ENCODE data around the gene ELP4. TPM values are rescaled to one million over a fixed set of nuclear protein-coding genes. Genes with fewer than 3 reads are reported as not detected.

The ELP4 gene
- total and polyA plus RNA-seq, 2 experiments from 2014 or later: 28.2 to 38.3 TPM

DNA sequence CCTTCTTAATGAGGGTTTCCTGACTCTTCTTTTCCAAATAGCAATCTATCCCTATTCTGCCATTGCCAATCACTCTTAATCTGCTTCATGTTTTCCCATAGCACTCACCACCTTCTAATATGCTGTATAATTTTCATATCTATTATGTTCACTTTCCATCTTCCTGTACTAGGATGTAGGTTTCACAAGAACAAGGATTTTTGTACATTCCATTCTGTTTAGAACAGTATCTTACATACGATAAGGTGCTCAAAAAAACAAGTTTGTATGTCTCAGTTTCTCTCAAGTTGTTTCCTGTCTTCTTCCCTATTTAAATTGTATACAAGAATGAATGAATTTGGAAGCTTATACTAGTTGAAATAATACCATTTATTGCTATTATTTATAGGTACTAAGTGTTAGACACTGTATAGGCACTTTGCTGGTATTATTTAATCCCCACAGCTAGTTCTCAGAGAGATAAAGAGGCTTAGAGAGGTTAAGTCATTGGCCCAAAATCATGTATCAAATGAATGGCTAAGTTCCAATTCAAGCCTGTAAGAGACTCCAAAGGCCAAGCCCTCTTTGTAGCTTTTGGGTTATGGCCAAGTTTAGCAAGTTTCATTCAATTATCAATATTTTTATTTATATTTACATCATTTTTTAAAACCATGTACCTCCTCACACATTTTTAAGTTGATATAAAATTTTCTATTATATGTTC lies 166.9 kb downstream of the ELP4 start (continued):
- TF ChIP-seq, protein P1, sequence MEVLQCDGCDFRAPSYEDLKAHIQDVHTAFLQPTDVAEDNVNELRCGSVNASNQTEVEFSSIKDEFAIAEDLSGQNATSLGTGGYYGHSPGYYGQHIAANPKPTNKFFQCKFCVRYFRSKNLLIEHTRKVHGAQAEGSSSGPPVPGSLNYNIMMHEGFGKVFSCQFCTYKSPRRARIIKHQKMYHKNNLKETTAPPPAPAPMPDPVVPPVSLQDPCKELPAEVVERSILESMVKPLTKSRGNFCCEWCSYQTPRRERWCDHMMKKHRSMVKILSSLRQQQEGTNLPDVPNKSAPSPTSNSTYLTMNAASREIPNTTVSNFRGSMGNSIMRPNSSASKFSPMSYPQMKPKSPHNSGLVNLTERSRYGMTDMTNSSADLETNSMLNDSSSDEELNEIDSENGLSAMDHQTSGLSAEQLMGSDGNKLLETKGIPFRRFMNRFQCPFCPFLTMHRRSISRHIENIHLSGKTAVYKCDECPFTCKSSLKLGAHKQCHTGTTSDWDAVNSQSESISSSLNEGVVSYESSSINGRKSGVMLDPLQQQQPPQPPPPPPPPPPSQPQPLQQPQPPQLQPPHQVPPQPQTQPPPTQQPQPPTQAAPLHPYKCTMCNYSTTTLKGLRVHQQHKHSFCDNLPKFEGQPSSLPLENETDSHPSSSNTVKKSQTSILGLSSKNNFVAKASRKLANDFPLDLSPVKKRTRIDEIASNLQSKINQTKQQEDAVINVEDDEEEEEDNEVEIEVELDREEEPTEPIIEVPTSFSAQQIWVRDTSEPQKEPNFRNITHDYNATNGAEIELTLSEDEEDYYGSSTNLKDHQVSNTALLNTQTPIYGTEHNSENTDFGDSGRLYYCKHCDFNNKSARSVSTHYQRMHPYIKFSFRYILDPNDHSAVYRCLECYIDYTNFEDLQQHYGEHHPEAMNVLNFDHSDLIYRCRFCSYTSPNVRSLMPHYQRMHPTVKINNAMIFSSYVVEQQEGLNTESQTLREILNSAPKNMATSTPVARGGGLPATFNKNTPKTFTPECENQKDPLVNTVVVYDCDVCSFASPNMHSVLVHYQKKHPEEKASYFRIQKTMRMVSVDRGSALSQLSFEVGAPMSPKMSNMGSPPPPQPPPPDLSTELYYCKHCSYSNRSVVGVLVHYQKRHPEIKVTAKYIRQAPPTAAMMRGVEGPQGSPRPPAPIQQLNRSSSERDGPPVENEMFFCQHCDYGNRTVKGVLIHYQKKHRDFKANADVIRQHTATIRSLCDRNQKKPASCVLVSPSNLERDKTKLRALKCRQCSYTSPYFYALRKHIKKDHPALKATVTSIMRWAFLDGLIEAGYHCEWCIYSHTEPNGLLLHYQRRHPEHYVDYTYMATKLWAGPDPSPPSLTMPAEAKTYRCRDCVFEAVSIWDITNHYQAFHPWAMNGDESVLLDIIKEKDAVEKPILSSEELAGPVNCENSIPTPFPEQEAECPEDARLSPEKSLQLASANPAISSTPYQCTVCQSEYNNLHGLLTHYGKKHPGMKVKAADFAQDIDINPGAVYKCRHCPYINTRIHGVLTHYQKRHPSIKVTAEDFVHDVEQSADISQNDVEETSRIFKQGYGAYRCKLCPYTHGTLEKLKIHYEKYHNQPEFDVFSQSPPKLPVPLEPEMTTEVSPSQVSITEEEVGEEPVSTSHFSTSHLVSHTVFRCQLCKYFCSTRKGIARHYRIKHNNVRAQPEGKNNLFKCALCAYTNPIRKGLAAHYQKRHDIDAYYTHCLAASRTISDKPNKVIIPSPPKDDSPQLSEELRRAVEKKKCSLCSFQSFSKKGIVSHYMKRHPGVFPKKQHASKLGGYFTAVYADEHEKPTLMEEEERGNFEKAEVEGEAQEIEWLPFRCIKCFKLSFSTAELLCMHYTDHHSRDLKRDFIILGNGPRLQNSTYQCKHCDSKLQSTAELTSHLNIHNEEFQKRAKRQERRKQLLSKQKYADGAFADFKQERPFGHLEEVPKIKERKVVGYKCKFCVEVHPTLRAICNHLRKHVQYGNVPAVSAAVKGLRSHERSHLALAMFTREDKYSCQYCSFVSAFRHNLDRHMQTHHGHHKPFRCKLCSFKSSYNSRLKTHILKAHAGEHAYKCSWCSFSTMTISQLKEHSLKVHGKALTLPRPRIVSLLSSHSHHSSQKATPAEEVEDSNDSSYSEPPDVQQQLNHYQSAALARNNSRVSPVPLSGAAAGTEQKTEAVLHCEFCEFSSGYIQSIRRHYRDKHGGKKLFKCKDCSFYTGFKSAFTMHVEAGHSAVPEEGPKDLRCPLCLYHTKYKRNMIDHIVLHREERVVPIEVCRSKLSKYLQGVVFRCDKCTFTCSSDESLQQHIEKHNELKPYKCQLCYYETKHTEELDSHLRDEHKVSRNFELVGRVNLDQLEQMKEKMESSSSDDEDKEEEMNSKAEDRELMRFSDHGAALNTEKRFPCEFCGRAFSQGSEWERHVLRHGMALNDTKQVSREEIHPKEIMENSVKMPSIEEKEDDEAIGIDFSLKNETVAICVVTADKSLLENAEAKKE (CRISPR knock-in tag; IDR thresholded peaks at IDR 0.05): no peak
- TF ChIP-seq EZH2phosphoT487 (IDR thresholded peaks at IDR 0.05; ENCODE audit: unreplicated experiment): no peak
- no peak for TF ChIP-seq ZNF331 (CRISPR knock-in tag; IDR thresholded peaks at IDR 0.05; ENCODE audit: low read depth)
- TF ChIP-seq ZNF114 (CRISPR knock-in tag; IDR thresholded peaks at IDR 0.05): no peak

- H3K36me3 Mint-ChIP-seq (ENCODE audit: low read depth): peaks cover 3% of the 10 kb centered on the region; the same call in 1 of the 3 replicates
- TF ChIP-seq NANOG (IDR thresholded peaks at IDR 0.05; ENCODE audit: borderline replicate concordance): no peak
- TF ChIP-seq CREB1 (CRISPR knock-in tag; IDR thresholded peaks at IDR 0.05; ENCODE audit: low read depth): no peak
- TF ChIP-seq POLR2AphosphoS5 (IDR thresholded peaks at IDR 0.05; ENCODE audit: low read depth): no peak
- TF ChIP-seq ZNF331 (CRISPR knock-in tag; IDR thresholded peaks at IDR 0.05; ENCODE audit: low read depth): no peak
- no peak for TF ChIP-seq CTCF (conservative IDR thresholded peaks at IDR 0.05; ENCODE audit: low read depth in 2 of 2)
- TF ChIP-seq ETS1 (IDR thresholded peaks at IDR 0.05): no peak
- no peak for TF ChIP-seq STAT1 (IDR thresholded peaks at IDR 0.05; ENCODE audit: unreplicated experiment)
- TF ChIP-seq, protein P2, sequence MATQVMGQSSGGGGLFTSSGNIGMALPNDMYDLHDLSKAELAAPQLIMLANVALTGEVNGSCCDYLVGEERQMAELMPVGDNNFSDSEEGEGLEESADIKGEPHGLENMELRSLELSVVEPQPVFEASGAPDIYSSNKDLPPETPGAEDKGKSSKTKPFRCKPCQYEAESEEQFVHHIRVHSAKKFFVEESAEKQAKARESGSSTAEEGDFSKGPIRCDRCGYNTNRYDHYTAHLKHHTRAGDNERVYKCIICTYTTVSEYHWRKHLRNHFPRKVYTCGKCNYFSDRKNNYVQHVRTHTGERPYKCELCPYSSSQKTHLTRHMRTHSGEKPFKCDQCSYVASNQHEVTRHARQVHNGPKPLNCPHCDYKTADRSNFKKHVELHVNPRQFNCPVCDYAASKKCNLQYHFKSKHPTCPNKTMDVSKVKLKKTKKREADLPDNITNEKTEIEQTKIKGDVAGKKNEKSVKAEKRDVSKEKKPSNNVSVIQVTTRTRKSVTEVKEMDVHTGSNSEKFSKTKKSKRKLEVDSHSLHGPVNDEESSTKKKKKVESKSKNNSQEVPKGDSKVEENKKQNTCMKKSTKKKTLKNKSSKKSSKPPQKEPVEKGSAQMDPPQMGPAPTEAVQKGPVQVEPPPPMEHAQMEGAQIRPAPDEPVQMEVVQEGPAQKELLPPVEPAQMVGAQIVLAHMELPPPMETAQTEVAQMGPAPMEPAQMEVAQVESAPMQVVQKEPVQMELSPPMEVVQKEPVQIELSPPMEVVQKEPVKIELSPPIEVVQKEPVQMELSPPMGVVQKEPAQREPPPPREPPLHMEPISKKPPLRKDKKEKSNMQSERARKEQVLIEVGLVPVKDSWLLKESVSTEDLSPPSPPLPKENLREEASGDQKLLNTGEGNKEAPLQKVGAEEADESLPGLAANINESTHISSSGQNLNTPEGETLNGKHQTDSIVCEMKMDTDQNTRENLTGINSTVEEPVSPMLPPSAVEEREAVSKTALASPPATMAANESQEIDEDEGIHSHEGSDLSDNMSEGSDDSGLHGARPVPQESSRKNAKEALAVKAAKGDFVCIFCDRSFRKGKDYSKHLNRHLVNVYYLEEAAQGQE (IDR thresholded peaks at IDR 0.05; ENCODE audit: unreplicated experiment): no peak
- no peak for DNase-seq (ENCODE audit: low spot score)
- no peaks in the 10 kb centered on the region; the same call in 2 of the 3 replicates for H3K9me3 Mint-ChIP-seq
- Histone ChIP-seq H3K27me3 (ENCODE audit: insufficient read depth) (no peaks in the 10 kb centered on the region), H3K36me3 (ENCODE audit: insufficient read depth) (no peaks in the 10 kb centered on the region), H3K4me2 (no peak overlapping the region), H3F3A (replicated peaks; ENCODE audit: low read depth) (no peaks in the 10 kb centered on the region), H3K27ac (ENCODE audit: low read depth) (no peak overlapping the region), H3K9me2 (ENCODE audit: insufficient read depth) (no peaks in the 10 kb centered on the region), H2AFZ (no peak overlapping the region), H3K4me3 (no peak overlapping the region), H3K79me2 (replicated peaks; ENCODE audit: insufficient read depth) (no peaks in the 10 kb centered on the region), H4K20me1 (replicated peaks; ENCODE audit: insufficient read depth) (no peaks in the 10 kb centered on the region), H3K4me1 (ENCODE audit: insufficient read depth) (peaks cover 4% of the 10 kb centered on the region; the same call in 1 of the 2 replicates)
- no peaks in the 10 kb centered on the region for H3K27me3 Mint-ChIP-seq (ENCODE audit: insufficient read depth, low read depth, poor library complexity)
- no peak overlapping the region for H3K4me3 Mint-ChIP-seq
- no peak for ATAC-seq
- peaks cover 14% of the 10 kb centered on the region for H3K4me1 Mint-ChIP-seq
- H3K27ac Mint-ChIP-seq: no peak overlapping the region
Measured at GRCh38 chr11:31680770-31681169, 171.2 kb downstream of the ELP4 start.
